Measurements from ENCODE around the gene DHRS9. TPM values are rescaled to one million over a fixed set of nuclear protein-coding genes. Genes with fewer than 3 reads are reported as not detected.

The DHRS9 gene
- total RNA-seq, 1 donor from 2014 or later: not detected

- DNase-seq (ENCODE audit: extremely low spot score, unreplicated experiment): no peak
- Mint-ChIP-seq H3K4me1 (ENCODE audit: unreplicated experiment) (no peaks in the 10 kb centered on the region), H3K27ac (ENCODE audit: unreplicated experiment) (no peak overlapping the region), H3K9me3 (ENCODE audit: unreplicated experiment) (no peaks in the 10 kb centered on the region), H3K4me3 (ENCODE audit: unreplicated experiment) (no peak overlapping the region), H3K27me3 (ENCODE audit: unreplicated experiment) (peaks cover 15% of the 10 kb centered on the region), H3K36me3 (ENCODE audit: unreplicated experiment) (no peaks in the 10 kb centered on the region)
- TF ChIP-seq CTCF (IDR thresholded peaks at IDR 0.05): no peak
These were observed 38.3 kb downstream of the DHRS9 start for GRCh38 chr2:169107645-169108044.

- DNase-seq (ENCODE audit: extremely low spot score, unreplicated experiment): no peak
- Mint-ChIP-seq H3K27ac (ENCODE audit: unreplicated experiment) (no peak overlapping the region), H3K4me1 (ENCODE audit: unreplicated experiment) (no peaks in the 10 kb centered on the region), H3K36me3 (ENCODE audit: unreplicated experiment) (no peaks in the 10 kb centered on the region), H3K4me3 (ENCODE audit: unreplicated experiment) (no peak overlapping the region), H3K9me3 (ENCODE audit: unreplicated experiment) (no peaks in the 10 kb centered on the region), H3K27me3 (ENCODE audit: unreplicated experiment) (peaks cover 13% of the 10 kb centered on the region)
- TF ChIP-seq CTCF (IDR thresholded peaks at IDR 0.05): no peak
These were observed 38.9 kb downstream of the DHRS9 start for GRCh38 chr2:169108099-169108884.

GRCh38 chr2:169109502-169110409, 40.4 kb downstream of the DHRS9 start:
- H3K27ac Mint-ChIP-seq (ENCODE audit: unreplicated experiment): no peak overlapping the region
- H3K4me1 Mint-ChIP-seq (ENCODE audit: unreplicated experiment): no peaks in the 10 kb centered on the region
- TF ChIP-seq CTCF (IDR thresholded peaks at IDR 0.05): peak; percentile 87
- H3K36me3 Mint-ChIP-seq (ENCODE audit: unreplicated experiment): no peaks in the 10 kb centered on the region
- H3K27me3 Mint-ChIP-seq (ENCODE audit: unreplicated experiment): peaks cover 8% of the 10 kb centered on the region
- peak; percentile 90 for DNase-seq (ENCODE audit: extremely low spot score, unreplicated experiment)
- no peak overlapping the region for H3K4me3 Mint-ChIP-seq (ENCODE audit: unreplicated experiment)
- no peaks in the 10 kb centered on the region for H3K9me3 Mint-ChIP-seq (ENCODE audit: unreplicated experiment)

GRCh38 chr2:169110419-169110818, 41.1 kb downstream of the DHRS9 start:
- DNase-seq (ENCODE audit: extremely low spot score, unreplicated experiment): no peak
- no peaks in the 10 kb centered on the region for H3K4me1 Mint-ChIP-seq (ENCODE audit: unreplicated experiment)
- no peaks in the 10 kb centered on the region for H3K36me3 Mint-ChIP-seq (ENCODE audit: unreplicated experiment)
- H3K27me3 Mint-ChIP-seq (ENCODE audit: unreplicated experiment): peaks cover 8% of the 10 kb centered on the region
- no peaks in the 10 kb centered on the region for H3K9me3 Mint-ChIP-seq (ENCODE audit: unreplicated experiment)
- H3K4me3 Mint-ChIP-seq (ENCODE audit: unreplicated experiment): no peak overlapping the region
- TF ChIP-seq CTCF (IDR thresholded peaks at IDR 0.05): no peak
- no peak overlapping the region for H3K27ac Mint-ChIP-seq (ENCODE audit: unreplicated experiment)

- Mint-ChIP-seq H3K27ac (ENCODE audit: unreplicated experiment) (no peak overlapping the region), H3K4me1 (ENCODE audit: unreplicated experiment) (no peaks in the 10 kb centered on the region), H3K4me3 (ENCODE audit: unreplicated experiment) (no peak overlapping the region), H3K27me3 (ENCODE audit: unreplicated experiment) (peaks cover 8% of the 10 kb centered on the region), H3K9me3 (ENCODE audit: unreplicated experiment) (no peaks in the 10 kb centered on the region), H3K36me3 (ENCODE audit: unreplicated experiment) (no peaks in the 10 kb centered on the region)
- DNase-seq (ENCODE audit: extremely low spot score, unreplicated experiment): no peak
- no peak for TF ChIP-seq CTCF (IDR thresholded peaks at IDR 0.05)
These were observed 41.6 kb downstream of the DHRS9 start for GRCh38 chr2:169110916-169111315.
